Naive thymus-derived CD8-positive, alpha-beta T cell (primary cell): ENCODE results near the gene TMEM158. TPM values are rescaled to one million over a fixed set of nuclear protein-coding genes. Genes with fewer than 3 reads are reported as not detected.
A peak's percentile ranks its signal among the peaks of the same experiment; 100 is the strongest.

Experiments used
- ATAC-seq, 2 donors: fragments of 150-1000 bp; cut with Tn5 transposase in 1 of 2; sonication (Bioruptor Pico), chemical (Tn5 transposase) in 1 of 2; 1 replicate in 1 of 2; 2 replicates in 1 of 2; pipeline ENCODE4 v1.10.0; 2021; ENCODE audit warnings: mild to moderate bottlenecking in 2 of 2, moderate library complexity in 2 of 2
- POLR2A ChIA-PET: fragments of 350-600 bp; sonication (Branson Sonifier 250); formaldehyde crosslinking; loops from one replicate; lab custom pipeline; 2021; ENCODE audit warnings: antibody characterized with exemption; lab: Charles Lee
- DNase-seq, 10 donors: peaks; one replicate each; pipeline versions ENCODE4 v3.0.0 to v3.0.0-alpha.2; 2020 to 2022
- H3K27ac Mint-ChIP-seq, 10 donors: one replicate each; pipeline ENCODE4 v1.8.0; 2020 to 2022; ENCODE audit warnings: mild to moderate bottlenecking in 10 of 10, mixed read lengths in 10 of 10, moderate library complexity in 4 of 10, inconsistent platforms in 1 of 10
- H3K27me3 Mint-ChIP-seq, 5 donors: one replicate each; pipeline ENCODE4 v1.8.0; 2021 to 2022; ENCODE audit warnings: mixed read lengths in 5 of 5
- H3K36me3 Mint-ChIP-seq, 3 donors: one replicate each; pipeline ENCODE4 v1.8.0; 2020 to 2022; ENCODE audit warnings: mixed read lengths in 3 of 3, mild to moderate bottlenecking in 2 of 3, inconsistent platforms in 1 of 3
- H3K4me1 Mint-ChIP-seq, 4 donors: one replicate each; pipeline ENCODE4 v1.8.0; 2021 to 2022; ENCODE audit warnings: mixed read lengths in 4 of 4
- H3K4me3 Mint-ChIP-seq, 10 donors: one replicate each; pipeline ENCODE4 v1.8.0; 2020 to 2022; ENCODE audit warnings: mild to moderate bottlenecking in 10 of 10, mixed read lengths in 10 of 10, moderate library complexity in 6 of 10, inconsistent platforms in 1 of 10
- H3K9me3 Mint-ChIP-seq, 9 donors: one replicate each; pipeline ENCODE4 v1.8.0; 2020 to 2022; ENCODE audit warnings: mixed read lengths in 9 of 9, mild to moderate bottlenecking in 3 of 9, inconsistent platforms in 1 of 9, moderate library complexity in 1 of 9
- polyA plus RNA-seq, 3 donors: library from polyadenylated mRNA; unstranded; fragments of 300-500 nt; fragmentation: Illumina TruSeq; gene quantifications; one replicate each; pipeline ENCODE4 v1.2.3, GENCODE V29; 2021
- total RNA-seq, 8 experiments: library from RNA in 2 of 8; stranded (reverse) in 2 of 8; gene quantifications; one replicate each; pipeline ENCODE4 v1.2.3 and lab custom pipeline; 2021 to 2026

Gene TMEM158
- total and polyA plus RNA-seq, 5 experiments from 2014 or later: 0.22 TPM; not detected in 4

DNA sequence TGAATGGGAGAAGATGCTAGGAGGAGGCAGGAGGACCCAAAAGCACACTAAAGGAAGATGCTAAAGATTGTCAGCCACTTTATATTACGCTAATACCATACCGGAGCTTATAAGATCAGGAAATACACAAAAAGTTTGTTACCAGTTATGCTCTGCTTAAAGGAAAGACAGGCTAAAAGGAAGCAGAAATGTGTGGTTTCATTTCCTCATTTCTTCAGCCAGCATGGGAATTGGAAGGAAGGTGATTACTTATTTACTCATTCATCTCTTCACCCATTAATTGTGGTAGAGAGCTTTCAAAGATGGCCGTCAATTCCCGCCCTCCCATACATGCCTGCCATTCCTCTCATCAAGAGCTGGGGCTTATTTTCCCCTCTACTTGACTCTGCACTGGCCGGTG lies 26.7 kb upstream of the TMEM158 start:
- H3K36me3 Mint-ChIP-seq: no peaks in the 10 kb centered on the region
- no peaks in the 10 kb centered on the region for H3K9me3 Mint-ChIP-seq
- no peaks in the 10 kb centered on the region for H3K4me1 Mint-ChIP-seq
- DNase-seq (no peak), ATAC-seq (no peak)
- no peak overlapping the region for H3K4me3 Mint-ChIP-seq
- H3K27ac Mint-ChIP-seq: no peak overlapping the region
- POLR2A ChIA-PET: no interaction called here
- H3K27me3 Mint-ChIP-seq: peaks cover 0 to 4% (median 0%) of the 10 kb centered on the region in 5 donors

GRCh38 chr3:45249391-45249790 lies 23.3 kb upstream of the TMEM158 start:
- H3K27me3 Mint-ChIP-seq: peaks cover 0 to 5% (median 3%) of the 10 kb centered on the region in 5 donors
- no peaks in the 10 kb centered on the region for H3K36me3 Mint-ChIP-seq
- H3K27ac Mint-ChIP-seq: no peak overlapping the region
- no peaks in the 10 kb centered on the region for H3K4me1 Mint-ChIP-seq
- no peaks in the 10 kb centered on the region for H3K9me3 Mint-ChIP-seq
- DNase-seq (no peak), ATAC-seq (no peak)
- POLR2A ChIA-PET: no interaction called here
- no peak overlapping the region for H3K4me3 Mint-ChIP-seq

DNA sequence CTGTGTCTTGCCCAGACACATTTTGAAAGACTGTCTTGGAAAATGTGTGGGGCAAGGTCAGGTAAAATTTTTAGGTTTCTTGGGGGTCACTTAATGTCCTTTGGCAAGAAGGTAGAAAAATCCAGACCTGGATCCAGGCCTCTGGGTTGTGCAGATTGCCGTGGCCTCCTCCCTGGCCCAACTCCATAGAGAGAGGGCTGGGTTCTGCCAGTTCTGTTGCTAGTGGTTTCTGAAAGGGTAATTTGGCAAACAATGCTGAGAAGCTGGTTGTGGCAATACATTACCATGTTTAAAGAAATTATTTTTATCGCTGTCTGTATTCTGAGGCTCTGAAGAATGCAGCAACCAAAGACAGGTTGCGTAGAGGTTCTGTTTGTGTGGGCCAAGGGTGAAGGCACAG lies 20.2 kb upstream of the TMEM158 start:
- POLR2A ChIA-PET: no interaction called here
- ATAC-seq (no peak), DNase-seq (no peak)
- no peaks in the 10 kb centered on the region for H3K4me1 Mint-ChIP-seq
- H3K27me3 Mint-ChIP-seq: peaks cover 3 to 17% (median 6%) of the 10 kb centered on the region in 5 donors
- no peaks in the 10 kb centered on the region for H3K9me3 Mint-ChIP-seq
- H3K36me3 Mint-ChIP-seq: no peaks in the 10 kb centered on the region
- H3K27ac Mint-ChIP-seq: no peak overlapping the region
- H3K4me3 Mint-ChIP-seq: no peak overlapping the region

- POLR2A ChIA-PET: no interaction called here
- Mint-ChIP-seq H3K27ac (no peak overlapping the region), H3K36me3 (no peaks in the 10 kb centered on the region), H3K27me3 (peaks cover 4 to 27% (median 8%) of the 10 kb centered on the region in 5 donors), H3K4me1 (no peaks in the 10 kb centered on the region), H3K4me3 (no peak overlapping the region), H3K9me3 (no peaks in the 10 kb centered on the region)
- no peak for DNase-seq
- no peak for ATAC-seq
These were observed 18.3 kb upstream of the TMEM158 start for GRCh38 chr3:45244356-45244755.

- no peaks in the 10 kb centered on the region for H3K4me1 Mint-ChIP-seq
- peaks cover 6 to 27% (median 8%) of the 10 kb centered on the region in 5 donors for H3K27me3 Mint-ChIP-seq
- peaks cover 0 to 2% (median 0%) of the 10 kb centered on the region in 9 donors for H3K9me3 Mint-ChIP-seq
- ATAC-seq: no peak
- no peak overlapping the region for H3K4me3 Mint-ChIP-seq
- DNase-seq: no peak
- H3K27ac Mint-ChIP-seq: no peak overlapping the region
- no peaks in the 10 kb centered on the region for H3K36me3 Mint-ChIP-seq
- POLR2A ChIA-PET: no interaction called here
These were observed 15.1 kb upstream of the TMEM158 start for GRCh38 chr3:45241206-45241605.

DNA sequence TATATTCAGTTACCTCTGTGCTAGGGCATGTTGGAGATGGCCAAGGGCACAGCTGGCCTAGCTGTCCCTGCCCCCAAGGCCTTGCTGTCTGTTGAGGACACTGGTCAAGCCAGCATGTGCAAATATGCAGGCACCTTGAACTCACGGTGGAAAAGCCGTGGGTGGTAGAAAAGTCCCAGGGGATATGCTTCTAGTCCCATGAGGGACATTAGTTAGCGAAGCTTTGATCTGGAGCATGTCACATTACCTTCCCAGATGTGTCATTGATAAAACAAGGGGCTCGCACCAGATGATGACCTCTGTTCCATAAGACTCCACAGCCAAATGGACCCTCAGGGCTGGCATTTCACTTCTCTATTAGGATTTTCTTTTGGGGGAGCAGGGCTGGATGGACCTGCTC lies 14.2 kb upstream of the TMEM158 start:
- DNase-seq: no peak
- no peak for ATAC-seq
- Mint-ChIP-seq H3K27me3 (peaks cover 6 to 27% (median 10%) of the 10 kb centered on the region in 5 donors), H3K4me1 (no peaks in the 10 kb centered on the region), H3K9me3 (peaks cover 0 to 9% (median 2%) of the 10 kb centered on the region in 9 donors), H3K4me3 (no peak overlapping the region), H3K36me3 (peaks cover 0 to 3% (median 0%) of the 10 kb centered on the region in 3 donors), H3K27ac (no peak overlapping the region)
- POLR2A ChIA-PET: no interaction called here

DNA sequence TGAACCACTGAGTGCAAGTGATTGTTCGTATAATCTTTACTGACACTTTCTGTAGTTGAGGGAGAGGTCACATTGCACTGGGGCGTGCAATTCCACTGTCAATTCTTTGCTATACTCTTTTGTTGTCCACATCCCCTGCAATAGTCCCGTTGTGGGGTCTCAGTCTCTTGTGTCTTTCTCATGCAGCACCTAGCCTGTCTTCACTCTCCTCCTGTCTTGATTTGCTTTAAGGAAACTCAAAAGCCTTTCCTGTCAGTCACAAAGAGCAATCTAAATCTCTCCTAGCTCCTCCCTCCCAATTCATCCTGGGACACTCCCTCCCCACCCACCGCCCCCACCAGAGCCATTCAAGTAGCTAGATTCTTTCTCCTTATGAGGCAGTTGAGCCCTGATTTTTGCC lies 13.2 kb upstream of the TMEM158 start:
- Mint-ChIP-seq H3K36me3 (peaks cover 0 to 7% (median 0%) of the 10 kb centered on the region in 3 donors), H3K4me1 (peaks cover 0 to 4% (median 1%) of the 10 kb centered on the region in 4 donors), H3K27ac (peak overlapping the region in 2 of 10 donors; percentile 33 to 73), H3K9me3 (peaks cover 0 to 9% (median 2%) of the 10 kb centered on the region in 9 donors), H3K4me3 (no peak overlapping the region), H3K27me3 (peaks cover 3 to 21% (median 9%) of the 10 kb centered on the region in 5 donors)
- DNase-seq (no peak), ATAC-seq (no peak)
- POLR2A ChIA-PET: no interaction called here

- Mint-ChIP-seq H3K4me3 (no peak overlapping the region), H3K9me3 (peaks cover 0 to 9% (median 2%) of the 10 kb centered on the region in 9 donors), H3K4me1 (peaks cover 0 to 4% (median 1%) of the 10 kb centered on the region in 4 donors), H3K27ac (no peak overlapping the region), H3K36me3 (peaks cover 0 to 7% (median 0%) of the 10 kb centered on the region in 3 donors), H3K27me3 (peaks cover 3 to 14% (median 9%) of the 10 kb centered on the region in 5 donors)
- ATAC-seq (no peak), DNase-seq (no peak)
- POLR2A ChIA-PET: no interaction called here
These were observed 10.9 kb upstream of the TMEM158 start for GRCh38 chr3:45236964-45237363.

DNA sequence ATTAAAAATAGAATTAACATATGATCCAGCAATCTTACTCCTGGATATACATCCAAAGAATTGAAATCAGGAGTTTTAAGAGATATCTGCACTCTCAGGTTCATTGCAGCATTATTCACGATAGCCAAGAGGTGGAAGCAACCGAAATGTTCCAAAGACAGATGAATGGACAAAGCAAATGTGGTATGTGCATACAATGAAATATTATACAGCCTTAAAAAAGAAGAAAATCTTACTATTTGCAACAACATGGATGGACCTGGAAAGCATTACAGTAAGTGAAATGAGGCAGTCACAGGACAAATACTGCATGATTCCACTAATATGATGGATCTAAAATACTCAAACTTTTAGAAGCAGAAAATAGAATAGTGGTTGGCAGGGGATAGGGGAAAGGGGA lies 9.3 kb upstream of the TMEM158 start:
- Mint-ChIP-seq H3K27me3 (peaks cover 12 to 22% (median 14%) of the 10 kb centered on the region in 5 donors), H3K9me3 (peaks cover 0 to 9% (median 2%) of the 10 kb centered on the region in 9 donors), H3K4me3 (no peak overlapping the region), H3K27ac (no peak overlapping the region), H3K36me3 (peaks cover 0 to 7% (median 0%) of the 10 kb centered on the region in 3 donors), H3K4me1 (peaks cover 0 to 4% (median 1%) of the 10 kb centered on the region in 4 donors)
- POLR2A ChIA-PET: no interaction called here
- ATAC-seq (no peak), DNase-seq (no peak)

- ATAC-seq: no peak
- POLR2A ChIA-PET: no interaction called here
- Mint-ChIP-seq H3K4me1 (peaks cover 0 to 4% (median 1%) of the 10 kb centered on the region in 4 donors), H3K27ac (peak overlapping the region in 1 of 10 donors; percentile 24), H3K36me3 (peaks cover 0 to 7% (median 0%) of the 10 kb centered on the region in 3 donors), H3K27me3 (peaks cover 17 to 32% (median 24%) of the 10 kb centered on the region in 5 donors), H3K9me3 (peaks cover 0 to 9% (median 2%) of the 10 kb centered on the region in 9 donors), H3K4me3 (no peak overlapping the region)
- no peak for DNase-seq
These were observed 8.2 kb upstream of the TMEM158 start for GRCh38 chr3:45234250-45234649.

DNA sequence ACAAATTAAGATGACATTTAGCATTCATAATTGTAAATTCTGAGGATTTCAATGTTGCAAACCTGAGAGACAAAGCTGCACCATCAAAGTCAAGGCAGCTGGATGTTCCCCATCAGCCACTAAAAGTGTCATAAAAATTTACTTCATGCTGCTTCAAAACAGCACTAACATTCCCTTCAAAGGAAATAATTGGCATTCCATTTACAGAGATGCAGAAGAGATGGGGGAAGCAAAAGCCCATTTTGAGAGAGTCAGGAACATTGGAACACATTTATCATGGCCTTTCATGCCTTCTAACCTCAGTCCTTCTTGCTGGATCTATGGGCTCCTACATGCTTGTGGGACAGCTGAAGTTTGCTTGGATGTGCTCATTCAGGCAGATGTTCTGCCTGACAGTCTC lies 6.4 kb upstream of the TMEM158 start:
- no peak for DNase-seq
- H3K27me3 Mint-ChIP-seq: peaks cover 28 to 45% (median 35%) of the 10 kb centered on the region in 5 donors
- H3K4me1 Mint-ChIP-seq: peaks cover 0 to 4% (median 1%) of the 10 kb centered on the region in 4 donors
- peaks cover 0 to 7% (median 0%) of the 10 kb centered on the region in 3 donors for H3K36me3 Mint-ChIP-seq
- no peak overlapping the region for H3K27ac Mint-ChIP-seq
- POLR2A ChIA-PET: no interaction called here
- H3K9me3 Mint-ChIP-seq: peaks cover 0 to 7% (median 2%) of the 10 kb centered on the region in 9 donors
- no peak for ATAC-seq
- H3K4me3 Mint-ChIP-seq: no peak overlapping the region

- Mint-ChIP-seq H3K9me3 (no peaks in the 10 kb centered on the region), H3K4me3 (peak overlapping the region in 4 of 10 donors; percentile 12 to 79 (median 32)), H3K27ac (no peak overlapping the region), H3K27me3 (peaks cover 49 to 75% (median 60%) of the 10 kb centered on the region in 5 donors), H3K36me3 (peaks cover 0 to 2% (median 0%) of the 10 kb centered on the region in 3 donors), H3K4me1 (peaks cover 5 to 18% (median 10%) of the 10 kb centered on the region in 4 donors)
- DNase-seq: no peak
- ATAC-seq: no peak
- POLR2A ChIA-PET: interaction anchor here (1.1 kb wide), 1 partner anchor 252 kb away, joined by 3 read pairs; the partner anchor contains the start of genes EXOSC7 and ZDHHC3
These were observed 1.9 kb upstream of the TMEM158 start for GRCh38 chr3:45227946-45228345.

GRCh38 chr3:45227071-45227820 lies 1.2 kb upstream of the TMEM158 start:
- Mint-ChIP-seq H3K36me3 (peaks cover 0 to 2% (median 0%) of the 10 kb centered on the region in 3 donors), H3K9me3 (no peaks in the 10 kb centered on the region), H3K27ac (peak overlapping the region in 1 of 10 donors; percentile 20), H3K4me1 (peaks cover 5 to 18% (median 10%) of the 10 kb centered on the region in 4 donors), H3K27me3 (peaks cover 55 to 82% (median 67%) of the 10 kb centered on the region in 5 donors), H3K4me3 (peak overlapping the region; percentile 57 to 85 (median 72))
- DNase-seq (no peak), ATAC-seq (no peak)
- POLR2A ChIA-PET: interaction anchor here (1.1 kb wide), 1 partner anchor 251 kb away, joined by 3 read pairs; the partner anchor contains the start of genes EXOSC7 and ZDHHC3
